NCI-H748 (cell line): ENCODE data around the gene SLC26A11.
"Not testable (repeated sequence)": the region's sequence is repeated elsewhere in the genome, so short reads cannot be mapped to it uniquely, and the experiment has no call there.

Experiments used
- DNase-seq: peaks from one replicate; lab custom pipeline; 2025; ENCODE audit not compliant: unreplicated experiment; lab: John Stamatoyannopoulos, UW

Gene SLC26A11

DNA sequence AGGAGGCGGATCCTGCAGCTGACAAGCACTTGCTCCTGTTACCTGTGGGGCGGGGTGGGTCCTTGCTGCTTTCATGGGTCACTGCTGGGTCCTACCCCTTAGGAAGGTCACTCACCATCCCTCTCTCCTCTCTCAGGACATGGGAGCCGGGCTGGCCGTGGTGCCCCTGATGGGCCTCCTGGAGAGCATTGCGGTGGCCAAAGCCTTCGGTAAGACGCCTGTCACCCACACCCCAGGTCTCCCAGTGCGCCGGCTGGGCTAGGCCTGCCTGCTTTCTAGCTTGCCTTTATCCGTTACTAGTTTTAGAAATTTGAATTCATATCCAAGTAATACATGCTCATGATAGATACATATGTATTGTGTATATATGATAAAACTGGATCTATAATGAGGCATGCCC, 17.2 kb downstream of the SLC26A11 start:
- no peak for DNase-seq

DNA sequence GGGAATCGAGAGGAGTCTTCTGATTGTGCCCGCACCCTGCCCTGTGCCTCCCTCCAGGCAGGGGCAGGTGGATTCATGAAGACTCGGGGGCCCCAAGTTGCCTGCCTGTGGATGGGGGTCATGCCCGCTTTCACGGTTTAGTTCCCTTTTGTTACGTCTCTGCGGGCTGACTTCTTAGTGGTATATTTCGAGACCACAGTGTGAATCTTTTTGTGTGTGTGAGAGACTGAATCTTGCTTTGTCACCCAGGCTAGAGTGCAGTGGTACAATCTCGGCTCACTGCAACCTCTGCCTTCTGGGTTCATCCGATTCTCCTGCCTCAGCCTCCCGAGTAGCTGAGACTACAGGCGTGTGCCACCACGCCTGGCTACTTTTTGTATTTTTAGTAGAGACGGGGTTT, 22.3 kb downstream of the SLC26A11 start:
- DNase-seq = no peak

DNA sequence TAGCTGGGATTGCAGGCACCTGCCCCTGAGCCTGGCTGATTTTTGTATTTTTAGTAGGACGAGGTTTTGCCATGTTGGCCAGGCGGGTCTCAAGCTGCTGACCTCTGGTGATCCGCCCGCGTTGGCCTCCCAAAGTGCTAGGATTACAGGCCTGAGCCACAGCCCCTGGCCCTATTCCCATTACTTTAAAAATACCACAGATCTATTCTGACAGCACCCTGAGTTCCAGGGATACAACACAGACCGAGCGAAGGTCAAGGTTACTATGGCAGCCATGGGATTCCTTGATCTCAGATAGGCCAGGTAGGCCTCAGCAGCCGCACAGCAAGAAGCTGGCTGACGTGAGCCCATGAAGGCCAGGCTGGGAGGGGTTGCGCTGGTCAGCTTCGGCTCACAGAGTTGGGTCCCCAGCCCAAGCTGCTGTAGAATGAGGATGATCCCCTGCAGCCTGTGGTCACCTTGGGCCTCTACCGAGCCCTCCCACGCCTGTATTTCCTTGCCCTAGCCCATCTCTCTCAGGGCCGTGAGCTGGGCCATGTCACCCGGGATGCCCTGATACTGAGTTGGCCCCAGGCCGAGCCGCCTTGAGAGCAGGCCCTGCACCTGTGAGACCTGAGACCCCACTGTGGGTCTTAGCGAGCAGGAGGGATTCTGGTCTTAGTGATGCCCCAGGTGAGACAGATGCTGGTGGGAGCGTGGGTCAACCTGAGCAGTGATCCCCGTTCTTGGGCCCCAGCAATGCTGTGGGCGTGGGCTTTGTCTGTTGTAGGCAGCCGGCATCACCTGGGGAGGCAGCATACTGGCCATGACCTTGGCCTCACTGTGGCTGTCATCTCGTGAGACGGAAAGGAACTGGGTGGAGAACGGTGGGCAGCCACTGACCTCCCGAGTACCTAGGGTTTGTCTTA, 23.6 kb downstream of the SLC26A11 start:
- DNase-seq = no peak

DNA sequence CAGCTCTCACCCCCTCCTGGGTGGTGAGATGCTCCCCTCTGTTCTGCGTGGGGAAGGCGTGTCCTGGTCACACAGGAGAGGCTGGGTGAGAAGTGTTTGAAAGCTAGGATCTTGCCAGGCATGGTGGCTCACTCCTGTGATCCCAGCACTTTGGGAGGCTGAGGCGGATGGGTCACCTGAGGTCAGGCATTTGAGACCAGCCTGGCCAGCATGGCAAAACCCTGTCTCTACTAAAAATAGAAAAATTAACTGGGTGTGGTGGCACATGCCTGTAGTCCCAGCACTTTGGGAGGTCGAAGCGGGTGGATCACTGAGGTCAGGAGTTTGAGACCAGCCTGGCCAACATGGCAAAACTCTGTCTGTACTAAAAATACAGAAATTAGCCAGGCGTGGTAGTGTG, 24.2 kb downstream of the SLC26A11 start:
- DNase-seq = not testable (repeated sequence)

DNA sequence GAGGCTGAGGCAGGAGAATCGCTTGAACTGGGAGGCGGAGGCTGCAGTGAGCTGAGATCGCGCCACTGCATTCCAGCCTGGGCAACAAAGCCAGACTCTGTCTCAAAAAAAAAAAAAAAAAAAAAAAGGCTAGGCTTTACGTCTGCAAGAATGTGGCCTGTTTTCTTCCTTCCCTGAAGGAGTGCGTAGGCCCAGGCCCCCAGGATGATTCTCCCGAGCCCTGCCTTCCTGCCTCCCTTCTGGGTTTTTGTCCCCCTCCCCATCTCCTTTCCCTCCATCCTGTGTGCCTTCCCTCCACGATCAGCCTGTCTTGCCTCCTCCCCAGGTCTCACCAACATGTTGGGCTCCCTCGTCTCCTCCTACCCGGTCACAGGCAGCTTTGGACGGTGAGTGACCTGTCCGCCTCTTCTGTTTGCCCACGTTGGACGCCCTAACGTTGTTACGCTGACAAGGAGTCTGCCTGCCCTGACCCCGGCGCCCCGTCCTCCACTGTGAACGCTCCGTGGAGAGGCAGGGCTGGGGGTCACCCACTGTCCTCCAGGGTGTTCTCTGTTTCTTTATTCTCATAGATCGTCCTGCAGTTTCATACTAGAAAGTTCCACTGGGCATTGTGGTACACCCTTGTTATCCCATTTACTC, 24.8 kb downstream of the SLC26A11 start:
- no peak for DNase-seq

DNA sequence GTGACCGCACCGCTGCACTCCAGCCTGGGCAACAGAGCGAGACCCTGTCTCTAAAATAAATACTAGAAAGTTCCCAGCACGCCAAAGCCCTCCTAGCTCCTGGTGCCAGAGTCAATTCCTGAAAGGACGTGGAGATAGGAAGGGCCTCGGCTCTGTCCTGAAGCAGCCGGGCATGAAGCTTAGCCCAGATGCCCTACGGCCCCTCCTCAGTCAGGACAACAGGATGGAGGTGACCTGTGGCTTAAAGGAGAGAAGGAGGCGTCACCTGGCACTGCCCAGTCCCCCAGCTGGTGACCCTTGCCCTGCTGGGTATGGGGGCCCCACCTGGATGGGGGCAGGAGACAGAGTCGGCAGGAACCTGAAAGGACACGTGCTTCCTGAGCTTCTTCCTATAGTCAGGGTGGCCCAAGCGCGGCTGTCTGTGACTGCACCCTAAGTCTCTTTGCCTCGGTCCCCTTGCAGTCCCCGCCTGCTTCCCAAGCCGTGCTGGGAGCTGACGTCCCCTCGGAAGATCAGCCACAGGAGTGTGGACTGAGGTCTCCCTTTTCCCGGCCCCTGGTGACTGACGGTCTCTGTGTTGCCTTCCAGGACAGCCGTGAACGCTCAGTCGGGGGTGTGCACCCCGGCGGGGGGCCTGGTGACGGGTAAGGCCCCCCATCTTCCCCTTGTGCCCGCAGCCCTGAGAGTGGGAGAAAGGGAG, 25.5 kb downstream of the SLC26A11 start:
- no peak for DNase-seq

DNA sequence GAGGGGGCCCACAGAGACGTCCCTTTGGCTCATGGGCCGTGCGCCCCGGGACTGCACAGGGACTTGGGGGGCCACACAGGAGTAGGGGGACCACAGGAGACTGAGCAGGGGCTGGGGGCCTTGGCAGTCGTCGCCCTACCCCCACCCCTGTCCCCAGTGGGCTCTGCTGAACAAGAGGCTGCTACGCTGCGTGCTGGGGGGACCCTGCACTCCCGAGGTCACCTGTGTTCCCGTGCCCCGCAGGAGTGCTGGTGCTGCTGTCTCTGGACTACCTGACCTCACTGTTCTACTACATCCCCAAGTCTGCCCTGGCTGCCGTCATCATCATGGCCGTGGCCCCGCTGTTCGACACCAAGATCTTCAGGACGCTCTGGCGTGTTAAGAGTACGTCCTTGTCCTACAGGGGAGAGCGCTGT, 26.0 kb downstream of the SLC26A11 start:
- DNase-seq = no peak

DNA sequence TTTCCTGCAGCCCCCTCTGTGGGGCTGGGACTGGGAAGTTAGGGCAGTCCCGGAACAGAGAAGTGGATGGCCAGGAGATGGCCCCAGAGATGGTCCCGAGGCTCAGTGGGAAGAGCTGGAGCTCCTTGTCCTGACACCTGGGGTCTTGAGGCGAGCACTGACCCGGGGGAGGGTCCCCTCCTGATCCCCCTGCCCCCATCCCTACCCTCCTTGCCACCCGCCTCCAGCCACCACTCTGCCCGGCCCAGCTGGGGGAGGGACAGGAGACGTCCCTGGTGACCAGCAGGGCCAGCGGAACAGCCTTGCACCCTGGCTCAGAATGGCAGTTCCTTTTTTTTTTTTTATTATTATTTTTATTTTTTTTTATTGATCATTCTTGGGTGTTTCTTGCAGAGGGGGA, 26.5 kb downstream of the SLC26A11 start:
- no peak for DNase-seq

DNA sequence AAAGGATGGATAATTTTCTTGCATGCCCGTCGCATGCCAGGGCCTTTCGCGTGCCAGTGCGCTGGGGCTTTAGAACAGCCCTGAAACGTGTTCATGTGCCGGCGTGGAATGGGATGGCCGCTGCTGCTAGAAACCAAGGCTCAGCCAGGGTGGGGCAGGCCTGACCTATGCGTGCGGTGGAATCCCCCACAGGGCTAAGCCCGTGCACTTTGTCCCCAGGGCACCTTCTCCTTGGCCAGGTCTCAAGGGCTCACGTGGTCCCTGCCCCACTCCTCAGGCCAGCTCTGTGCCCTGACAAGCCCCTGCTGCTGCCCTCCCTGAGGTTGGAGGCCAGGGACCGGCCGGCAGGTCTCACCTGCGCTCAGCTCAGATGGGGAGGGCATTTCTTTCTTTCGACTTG, 27.3 kb downstream of the SLC26A11 start:
- no peak for DNase-seq

DNA sequence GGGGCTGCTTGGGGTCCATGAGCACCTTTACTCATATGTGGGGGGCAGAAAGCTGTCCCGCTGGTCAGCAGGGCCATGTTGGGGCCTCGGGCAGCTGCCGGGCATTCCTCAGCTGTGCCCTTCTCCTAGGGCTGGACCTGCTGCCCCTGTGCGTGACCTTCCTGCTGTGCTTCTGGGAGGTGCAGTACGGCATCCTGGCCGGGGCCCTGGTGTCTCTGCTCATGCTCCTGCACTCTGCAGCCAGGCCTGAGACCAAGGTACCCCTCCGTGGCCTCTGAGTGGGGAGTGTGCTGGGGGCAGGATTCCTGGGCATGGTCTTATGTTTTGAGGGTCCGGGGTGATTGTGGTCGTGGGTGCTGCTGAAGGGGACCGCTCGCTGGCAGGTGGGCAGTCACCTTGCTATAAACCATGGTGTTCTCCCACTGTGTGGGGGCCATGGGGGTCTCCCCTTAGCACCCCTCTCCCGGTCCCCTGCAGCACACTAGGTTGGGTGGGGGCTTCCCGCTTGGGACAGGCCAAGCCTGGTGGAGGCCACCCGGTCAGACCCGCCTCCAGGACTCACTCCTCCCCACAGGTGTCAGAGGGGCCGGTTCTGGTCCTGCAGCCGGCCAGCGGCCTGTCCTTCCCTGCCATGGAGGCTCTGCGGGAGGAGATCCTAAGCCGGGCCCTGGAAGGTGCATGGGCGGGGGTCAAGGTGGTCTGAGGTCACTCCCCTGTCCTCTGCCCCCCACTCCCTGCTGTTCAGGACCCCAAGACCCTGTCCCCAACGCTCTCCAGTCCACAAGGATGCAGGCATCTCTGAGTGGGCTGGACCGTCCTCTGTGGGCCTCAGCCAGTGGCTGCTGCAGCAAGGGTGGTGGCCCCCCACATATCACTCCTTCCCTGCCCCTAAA, 28.0 kb downstream of the SLC26A11 start:
- DNase-seq = no peak

DNA sequence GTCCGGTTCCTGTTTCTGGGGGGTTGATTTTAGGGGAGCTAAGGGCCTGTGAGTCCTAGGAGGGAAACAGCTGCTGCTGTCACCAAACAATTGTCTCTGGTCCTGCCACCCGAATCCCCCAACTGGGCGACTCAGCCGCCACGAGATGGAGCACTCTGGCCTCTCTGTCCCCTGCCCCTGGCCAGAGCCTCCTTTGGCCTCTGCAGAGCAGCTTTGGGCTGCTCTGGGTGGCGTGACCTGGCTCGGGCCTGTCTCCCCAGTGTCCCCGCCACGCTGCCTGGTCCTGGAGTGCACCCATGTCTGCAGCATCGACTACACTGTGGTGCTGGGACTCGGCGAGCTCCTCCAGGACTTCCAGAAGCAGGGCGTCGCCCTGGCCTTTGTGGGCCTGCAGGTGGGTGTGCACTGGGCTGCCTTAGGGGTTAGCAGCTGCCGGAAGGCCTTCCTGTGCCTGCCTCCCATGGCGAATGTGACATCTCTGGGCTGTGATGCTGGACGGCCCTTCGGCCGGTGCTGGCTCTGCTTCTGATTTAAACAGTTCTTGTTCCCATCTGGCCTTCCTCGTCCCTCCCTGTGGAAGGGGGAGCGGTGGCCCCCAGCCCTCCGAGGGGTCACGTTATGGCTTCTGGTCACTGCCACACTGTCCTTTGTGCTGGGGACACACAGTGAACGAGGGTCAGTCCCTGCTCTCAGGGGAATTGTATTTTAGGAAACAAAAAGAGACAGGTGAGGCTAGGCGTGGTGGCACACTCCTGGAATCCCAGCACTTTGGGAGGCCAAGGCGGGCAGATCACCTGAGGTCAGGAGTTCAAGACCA, 28.9 kb downstream of the SLC26A11 start:
- no peak for DNase-seq

DNA sequence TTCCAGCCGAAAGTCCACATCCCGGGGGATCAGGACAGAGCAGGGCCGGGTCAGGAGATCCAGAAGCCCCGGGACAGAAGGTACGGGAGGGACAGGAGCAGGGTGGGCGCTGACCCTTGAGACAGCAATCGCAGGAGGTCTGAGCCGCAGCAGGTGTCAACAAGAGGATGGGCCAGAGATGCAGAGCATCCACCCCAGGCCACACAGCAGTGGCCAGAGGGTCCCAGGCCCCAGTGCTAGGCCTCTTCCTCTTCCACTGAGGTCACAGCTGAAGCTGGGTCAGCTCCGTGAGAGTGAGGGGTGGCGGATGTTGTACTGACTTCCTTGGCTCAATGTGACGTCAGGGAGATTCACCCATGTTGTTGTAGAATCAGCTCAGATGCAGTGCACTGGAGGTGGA, 31.7 kb downstream of the SLC26A11 start:
- no peak for DNase-seq

DNA sequence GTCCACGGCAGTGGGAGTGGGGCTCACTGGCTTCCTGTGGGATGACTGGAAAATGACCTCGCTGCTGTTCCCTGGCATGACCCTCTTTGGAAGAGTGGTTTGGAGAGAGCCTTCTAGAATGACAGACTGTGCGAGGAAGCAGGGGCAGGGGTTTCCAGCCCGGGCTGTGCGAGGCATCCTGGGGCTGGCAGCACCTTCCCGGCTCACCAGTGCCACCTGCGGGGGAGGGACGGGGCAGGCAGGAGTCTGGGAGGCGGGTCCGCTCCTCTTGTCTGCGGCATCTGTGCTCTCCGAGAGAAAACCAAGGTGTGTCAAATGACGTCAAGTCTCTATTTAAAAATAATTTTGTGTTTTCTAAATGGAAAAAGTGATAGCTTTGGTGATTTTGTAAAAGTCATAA, 32.6 kb downstream of the SLC26A11 start:
- DNase-seq = peak; percentile 30

DNA sequence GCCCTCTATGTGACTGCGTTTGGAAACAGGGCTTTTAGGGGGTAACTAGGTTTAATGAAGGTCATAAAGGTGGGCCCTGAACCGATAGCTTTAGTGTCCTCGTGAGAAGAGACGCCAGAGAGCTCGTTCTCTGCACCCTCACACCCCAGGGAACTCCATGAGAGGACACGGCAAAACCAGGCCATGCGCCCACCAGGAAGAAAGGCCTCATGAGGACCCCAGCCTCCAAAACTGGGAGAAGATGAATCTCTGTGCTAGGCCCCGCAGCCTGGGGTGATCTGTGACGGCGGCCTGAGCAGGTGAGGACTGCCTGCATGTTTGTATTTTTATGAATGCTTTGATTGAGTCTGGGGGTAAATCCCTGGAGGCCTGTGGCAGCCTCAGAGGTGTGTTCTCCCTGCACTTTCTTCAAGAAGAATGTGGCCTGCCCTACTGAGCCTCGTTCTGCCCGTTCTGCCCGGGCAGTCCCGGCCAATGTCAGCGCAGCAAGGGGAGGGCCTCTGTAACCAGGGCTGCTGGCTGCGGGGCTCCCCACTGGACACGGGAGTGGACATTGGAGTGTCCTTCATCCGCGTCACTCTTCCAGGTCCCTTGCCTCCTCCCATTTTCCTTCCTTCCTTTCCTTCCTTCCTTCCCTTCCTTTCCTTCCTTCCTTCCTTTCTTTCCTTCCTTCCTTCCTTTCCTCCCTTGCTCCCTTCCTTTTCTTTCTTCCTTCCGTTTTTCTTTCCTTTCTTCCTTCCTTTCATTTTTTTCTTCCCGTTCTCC, 33.6 kb downstream of the SLC26A11 start:
- no peak for DNase-seq

DNA sequence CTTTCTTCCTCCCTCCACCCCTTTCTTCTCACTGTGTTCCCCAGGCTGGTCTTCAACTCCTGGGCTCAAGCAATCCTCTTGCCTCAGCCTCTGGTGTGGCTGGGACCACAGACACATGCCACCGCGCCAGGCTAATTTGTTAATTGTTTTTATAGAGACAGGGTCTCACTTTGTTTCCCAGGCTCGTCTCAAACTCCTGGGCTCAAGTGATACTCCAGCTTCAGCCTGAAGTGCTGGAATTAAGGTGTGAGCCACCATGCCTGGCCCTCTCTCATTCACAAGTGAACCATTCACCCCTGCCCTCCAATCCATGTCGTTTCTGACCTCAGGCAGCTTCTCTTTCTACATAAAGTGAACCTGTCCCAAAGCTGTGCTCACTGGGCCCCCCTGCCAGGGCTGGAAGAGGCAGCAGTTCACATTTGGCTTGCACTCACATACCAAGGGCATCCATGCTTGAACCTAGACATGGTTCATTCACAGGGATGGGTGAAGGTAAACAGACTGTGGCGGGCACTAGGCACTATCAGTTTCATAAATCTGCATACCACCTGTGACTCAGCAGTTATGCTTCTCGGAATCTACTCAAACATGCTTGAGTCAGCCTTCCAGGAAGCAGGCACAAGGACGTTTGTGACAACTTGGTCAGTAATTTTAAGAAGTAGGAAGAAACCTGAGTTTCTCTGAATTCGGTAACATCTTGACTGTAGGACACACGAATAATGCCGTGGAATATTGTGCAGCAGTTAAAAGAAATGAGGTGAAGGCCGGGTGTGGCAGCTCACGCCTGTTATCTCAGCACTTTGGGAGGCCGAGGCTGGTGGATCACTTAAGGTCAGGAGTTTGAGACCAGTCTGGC, 34.4 kb downstream of the SLC26A11 start:
- DNase-seq = no peak

DNA sequence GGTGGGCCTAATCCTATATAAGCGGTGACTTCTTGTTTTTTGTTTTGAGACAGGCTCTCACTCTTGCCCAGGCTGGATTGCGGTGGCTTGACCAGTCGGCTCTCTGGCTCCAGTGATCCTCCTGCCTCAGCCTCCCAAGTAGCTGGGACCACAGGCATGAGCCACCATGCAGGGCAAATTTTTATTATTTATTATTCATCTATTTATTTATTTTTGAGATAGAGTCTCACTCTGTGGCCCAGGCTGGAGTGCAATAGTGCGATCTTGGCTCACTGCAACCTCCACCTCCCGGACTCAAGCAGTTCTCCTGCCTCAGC, 35.8 kb downstream of the SLC26A11 start:
- DNase-seq = no peak

DNA sequence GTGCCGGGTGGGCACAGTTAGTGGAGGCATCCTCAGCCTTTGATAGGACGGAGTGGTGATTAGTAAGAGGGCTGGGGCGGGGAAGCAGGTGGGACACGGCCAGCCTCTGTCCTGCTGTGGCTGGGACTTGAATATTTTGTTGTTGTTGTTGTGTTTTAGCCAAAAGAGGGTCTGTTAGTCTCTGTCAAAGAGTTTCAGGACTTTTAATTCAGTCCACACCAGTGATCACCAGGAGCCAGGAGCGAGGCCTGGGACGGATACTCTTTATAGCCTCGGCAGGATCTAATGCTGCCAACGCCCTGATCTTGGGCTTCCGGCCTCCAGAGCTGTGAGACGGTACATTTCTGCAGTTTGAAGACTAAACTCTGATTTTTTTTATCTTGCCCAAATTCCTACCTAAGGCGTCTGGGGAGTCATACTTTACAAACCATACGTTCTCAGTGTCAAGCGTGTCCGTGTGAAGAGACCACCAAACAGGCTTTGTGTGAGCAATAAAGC, 37.5 kb downstream of the SLC26A11 start:
- no peak for DNase-seq

DNA sequence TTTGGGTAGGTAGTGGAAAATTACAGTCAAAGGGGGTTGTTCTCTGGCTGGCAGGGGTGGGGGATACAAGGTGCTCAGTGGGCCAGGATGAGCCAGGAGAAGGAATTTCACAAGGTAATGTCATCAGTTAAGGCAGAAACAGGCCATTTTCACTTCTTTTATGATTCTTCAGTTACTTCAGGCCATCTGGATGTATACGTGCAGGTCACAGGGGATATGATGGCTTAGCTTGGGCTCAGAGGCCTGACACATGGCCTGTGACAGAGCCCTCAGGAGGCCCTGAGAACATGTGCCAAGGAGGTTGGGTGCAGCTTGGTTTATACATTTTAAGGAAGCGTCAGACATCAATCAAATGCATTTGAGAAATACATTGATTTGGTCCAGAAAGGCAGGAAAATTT, 38.1 kb downstream of the SLC26A11 start:
- not testable (repeated sequence) for DNase-seq
